C4-2B (cell line): Measurements from ENCODE around the gene TSTD2.

ENCODE experiments used
- CTCF ChIP-seq: fragments of 450-650 bp; conservative IDR thresholded peaks from 2 replicates; pipeline ENCODE4 v1.5.1; 2017; ENCODE audit warnings: mild to moderate bottlenecking
- ZFX ChIP-seq: fragments of 450-650 bp; IDR thresholded peaks from 2 replicates; pipeline ENCODE4 v1.6.1; 2017

GRCh38 chr9:97550386-97550785 is 82.8 kb downstream of the TSTD2 start:
- no peak for TF ChIP-seq CTCF
- no peak for TF ChIP-seq ZFX
